CD4-positive, alpha-beta T cell treated with Interleukin-21 for 1 hour (primary cell): ENCODE measurements around the gene CNTN4.

Source experiments
- DNase-seq: peaks from one replicate; pipeline ENCODE4 v3.0.0-alpha.2; 2020

The CNTN4 gene

GRCh38 chr3:2153547-2153946, 54.9 kb downstream of the CNTN4 start:
- no peak for DNase-seq

DNA sequence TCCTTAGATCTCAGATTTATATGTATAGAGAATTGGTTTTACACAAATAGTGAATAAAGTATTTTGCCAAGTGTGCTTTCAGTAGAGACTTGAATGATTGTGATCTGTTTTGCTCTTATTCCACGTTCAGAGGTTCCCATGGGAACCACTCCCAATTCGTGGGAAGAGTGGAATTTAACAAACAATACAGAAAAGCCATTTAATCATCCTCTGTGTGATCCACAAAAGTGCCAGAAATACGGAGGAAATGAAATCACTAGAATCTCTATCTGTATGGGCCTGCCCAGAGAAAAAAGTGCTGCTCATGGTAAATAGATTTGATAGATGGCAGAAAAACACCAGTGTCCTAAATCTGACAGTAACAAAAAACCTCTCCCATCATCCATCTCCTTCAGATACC, 56.0 kb downstream of the CNTN4 start:
- DNase-seq = no peak

DNA sequence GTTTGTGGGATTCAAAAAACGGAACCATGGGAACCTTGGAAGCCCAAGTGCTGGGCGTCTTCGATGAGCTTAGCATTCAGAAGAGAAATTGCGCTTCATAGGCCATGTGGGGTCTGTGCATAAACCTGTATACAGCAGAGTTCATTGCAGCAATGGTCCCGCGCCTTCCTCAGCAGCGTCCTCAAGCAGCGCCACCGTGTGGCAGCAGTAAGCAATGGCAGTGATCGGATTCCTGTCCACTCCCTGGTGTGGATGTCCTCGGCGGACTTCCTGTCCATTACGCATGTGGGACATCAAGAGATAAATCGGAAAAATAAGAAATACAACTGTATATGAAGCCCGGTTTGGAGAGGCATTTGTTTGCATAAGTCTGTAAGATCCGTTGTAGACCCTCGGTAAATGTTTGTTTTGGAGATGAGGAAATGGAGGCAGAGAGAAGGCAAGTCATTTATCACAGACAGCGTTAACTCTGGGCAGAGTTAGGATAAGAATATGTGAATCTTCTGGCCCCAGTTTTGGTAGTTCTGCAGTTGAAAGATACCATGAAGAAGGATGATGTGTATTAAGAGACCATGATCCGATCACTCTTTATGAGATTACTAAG, 57.7 kb downstream of the CNTN4 start:
- no peak for DNase-seq

DNA sequence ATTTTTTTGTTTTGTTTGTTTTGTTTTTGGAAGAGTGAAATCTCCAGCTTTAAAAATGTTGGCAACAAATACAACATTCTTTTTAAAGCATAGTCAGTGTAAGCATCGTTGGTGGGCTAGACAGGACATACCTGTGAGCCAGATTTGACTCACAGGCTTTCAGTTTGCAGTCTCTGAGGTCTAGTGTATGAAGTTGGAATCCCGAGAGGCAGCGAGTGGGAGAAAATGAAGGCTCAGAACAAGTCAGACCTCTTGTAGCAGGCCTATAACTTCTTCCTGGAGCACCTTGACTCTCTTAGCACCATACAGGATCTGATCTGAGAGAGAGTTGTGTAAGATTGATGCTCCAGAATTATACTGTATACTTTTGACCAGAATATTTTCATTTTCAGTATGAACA, 60.2 kb downstream of the CNTN4 start:
- DNase-seq = no peak

DNA sequence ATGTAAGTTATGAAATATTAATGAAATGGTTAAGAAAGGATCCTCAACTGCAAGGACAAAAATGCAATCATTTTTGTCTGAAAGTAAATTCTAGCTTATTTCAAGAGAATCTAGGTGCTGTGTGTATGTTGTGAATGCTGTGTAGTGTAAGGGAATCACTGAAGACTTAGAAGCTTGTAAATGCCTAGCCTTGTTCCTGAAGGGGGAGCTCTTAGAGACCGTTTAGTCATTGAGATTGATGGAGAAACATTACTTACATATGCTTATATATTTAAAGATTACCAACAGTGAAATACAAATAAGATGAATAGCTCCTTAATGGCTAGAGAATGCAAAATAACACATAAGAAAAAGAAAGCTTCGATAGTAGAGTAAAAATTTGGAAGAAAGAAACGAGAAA, 67.9 kb downstream of the CNTN4 start:
- no peak for DNase-seq

DNA sequence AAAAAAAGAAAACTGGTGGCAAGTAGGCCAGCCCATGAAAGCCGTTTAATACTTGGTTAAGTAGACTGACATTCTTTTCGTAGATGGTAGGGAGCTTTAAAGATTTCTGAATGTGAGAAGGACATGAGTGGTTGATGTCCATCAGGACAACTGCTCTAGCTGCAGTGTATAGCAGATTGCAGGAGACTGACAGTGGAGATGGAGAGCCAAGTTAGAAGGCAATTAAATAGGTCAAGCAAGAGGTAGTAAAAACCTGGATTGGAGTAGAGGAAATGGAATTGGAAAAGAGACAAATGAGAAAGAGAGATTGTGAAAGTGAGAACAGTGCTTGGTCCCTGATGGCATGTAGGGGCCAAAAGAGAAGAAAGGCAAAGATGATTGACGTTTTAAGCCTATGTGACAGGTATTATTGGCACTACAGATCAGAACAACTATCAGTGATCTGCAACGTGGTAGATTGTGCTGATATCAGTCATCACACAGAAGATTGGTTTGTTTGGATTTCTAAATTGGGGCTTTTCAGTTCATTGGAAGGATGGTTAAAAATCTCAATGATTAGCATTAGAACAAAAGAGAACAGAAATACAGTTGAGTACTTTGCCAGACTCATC, 74.0 kb downstream of the CNTN4 start:
- no peak for DNase-seq

- DNase-seq = no peak
Observed at GRCh38 chr3:2180634-2181033, 82.0 kb downstream of the CNTN4 start.

DNA sequence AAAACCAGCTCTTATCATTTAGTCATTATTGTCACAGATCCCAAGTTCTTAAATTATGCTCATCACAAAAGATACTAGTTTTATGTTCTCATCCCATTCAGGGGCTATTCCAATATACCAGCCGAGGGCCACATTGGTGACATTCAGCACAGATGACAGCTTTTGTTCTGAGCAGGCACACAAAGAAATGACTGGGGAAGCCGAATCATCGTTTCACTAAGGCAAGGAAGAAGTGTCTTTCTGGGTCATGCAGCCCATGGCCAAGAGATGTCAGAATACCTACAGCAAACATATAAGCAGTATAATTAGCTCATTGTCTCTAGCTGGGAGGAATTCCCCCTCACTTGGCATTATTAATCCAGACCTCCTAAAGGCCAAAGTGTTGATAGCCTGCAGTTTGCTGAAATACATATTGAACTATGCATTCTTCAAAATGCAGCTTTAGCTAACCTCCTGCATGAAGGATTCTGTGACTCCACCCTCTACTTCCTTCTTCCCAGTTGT, 100.2 kb downstream of the CNTN4 start:
- DNase-seq = no peak

GRCh38 chr3:2204054-2204453, 105.4 kb downstream of the CNTN4 start:
- no peak for DNase-seq

GRCh38 chr3:2205692-2206091, 107.0 kb downstream of the CNTN4 start:
- no peak for DNase-seq

DNA sequence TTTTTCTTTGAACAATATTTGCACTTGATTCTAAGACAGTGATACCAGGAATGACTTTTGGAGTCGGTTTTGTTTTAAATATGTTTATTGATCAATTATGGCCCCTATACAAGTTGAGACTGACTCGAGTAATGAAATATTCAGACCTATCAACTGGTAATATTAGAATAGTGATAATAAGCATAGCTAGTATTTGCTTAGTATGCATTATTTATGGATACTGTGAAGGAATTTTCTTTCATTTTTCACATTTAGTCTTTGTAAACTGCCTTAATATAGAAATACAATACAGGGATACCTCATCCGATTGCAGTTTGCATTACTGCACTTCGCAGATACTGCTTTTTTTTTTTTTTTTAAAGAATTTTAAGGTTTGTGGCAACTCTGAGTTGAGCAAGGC, 107.9 kb downstream of the CNTN4 start:
- no peak for DNase-seq

DNA sequence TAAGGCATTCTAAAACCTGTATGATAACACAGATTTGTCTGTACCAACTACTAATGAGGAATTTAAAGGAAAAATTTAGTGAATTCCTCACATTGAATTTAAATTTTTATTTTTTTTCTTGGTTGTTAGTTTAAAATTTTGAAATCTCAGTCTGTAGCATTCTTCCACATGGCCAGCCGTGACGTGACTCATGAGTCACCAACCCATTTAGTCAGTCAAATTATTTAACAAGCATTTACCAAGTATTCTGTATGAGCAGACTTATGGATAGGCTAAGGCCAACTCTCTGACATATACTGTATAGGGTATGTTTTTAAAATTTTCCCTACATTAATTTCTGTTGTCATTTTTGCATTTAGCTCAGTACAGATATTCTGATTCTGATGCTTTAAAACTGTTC, 112.9 kb downstream of the CNTN4 start:
- DNase-seq = no peak

DNA sequence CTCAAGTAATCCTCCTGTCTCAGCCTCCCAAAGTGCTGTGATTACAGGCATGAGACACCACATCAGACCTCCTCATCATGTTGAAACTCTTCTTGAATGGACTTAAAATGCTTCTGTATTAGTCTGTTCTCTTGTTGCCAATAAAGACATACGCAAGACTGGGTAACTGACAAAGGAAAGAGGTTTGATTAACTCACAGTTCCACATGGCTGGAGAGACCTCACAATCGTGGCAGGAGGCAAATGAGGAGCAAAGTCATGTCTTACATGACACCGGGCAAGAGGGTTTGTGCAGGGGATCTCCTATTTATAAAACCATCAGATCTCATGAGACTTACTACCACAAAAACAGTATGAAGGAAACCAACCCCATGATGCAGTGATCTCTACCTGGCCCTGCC, 113.5 kb downstream of the CNTN4 start:
- no peak for DNase-seq

GRCh38 chr3:2218375-2218774, 119.7 kb downstream of the CNTN4 start:
- DNase-seq = no peak

DNA sequence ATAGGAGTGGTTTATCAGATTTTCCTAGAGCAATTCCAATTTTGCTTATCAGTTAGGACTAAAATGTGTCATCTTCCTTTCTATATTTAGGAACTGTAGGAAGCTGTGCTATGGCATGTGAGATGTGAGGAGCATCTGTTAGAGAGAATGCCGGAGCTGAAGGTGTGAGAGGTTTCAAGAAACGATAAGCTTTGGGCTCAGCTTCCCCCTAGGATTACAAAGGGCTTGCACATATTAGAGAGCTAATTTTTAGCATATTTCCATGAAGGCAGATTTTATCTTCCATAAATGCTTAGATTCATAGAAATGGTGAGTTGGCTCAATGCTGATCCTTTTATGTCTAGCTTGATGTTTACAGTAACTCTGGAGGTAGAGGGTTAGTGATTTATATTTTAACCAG, 120.2 kb downstream of the CNTN4 start:
- DNase-seq = no peak

DNA sequence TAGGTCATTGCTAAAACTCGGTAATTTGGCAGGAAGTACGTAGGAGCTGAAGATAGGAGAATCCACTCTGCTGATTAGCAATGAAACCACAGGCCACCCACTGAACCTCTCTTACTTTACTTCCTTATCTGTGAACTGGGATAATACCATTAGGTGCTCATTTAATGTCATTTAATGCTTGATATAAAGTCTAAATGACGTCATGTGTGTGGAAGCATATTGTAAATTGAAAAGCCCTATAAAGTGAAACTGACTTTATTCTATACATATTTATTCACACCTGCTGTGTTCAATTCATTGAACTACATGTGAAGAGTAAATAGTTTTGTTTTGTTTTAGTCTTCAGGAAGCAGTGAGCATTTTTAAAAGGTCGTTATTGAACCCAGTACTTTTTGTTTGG, 137.5 kb downstream of the CNTN4 start:
- no peak for DNase-seq

DNA sequence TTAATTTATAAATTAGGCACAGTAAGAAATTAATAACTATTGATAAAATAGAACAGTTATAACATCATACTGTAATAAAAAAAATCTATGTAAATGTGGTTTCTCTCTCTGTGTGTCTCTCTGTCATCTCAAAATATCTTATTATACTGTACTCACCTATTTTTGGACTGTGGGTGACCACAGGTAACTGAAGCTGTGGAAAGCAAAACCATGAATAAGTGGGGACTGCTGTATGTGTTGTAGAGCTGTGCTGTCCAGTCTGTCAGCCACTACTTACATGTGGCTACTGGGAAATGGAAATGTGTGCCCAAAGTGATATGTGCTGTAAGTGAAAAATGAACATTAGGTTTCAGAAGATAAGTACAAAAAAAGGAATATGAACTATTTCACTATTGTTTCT, 145.5 kb downstream of the CNTN4 start:
- no peak for DNase-seq

DNA sequence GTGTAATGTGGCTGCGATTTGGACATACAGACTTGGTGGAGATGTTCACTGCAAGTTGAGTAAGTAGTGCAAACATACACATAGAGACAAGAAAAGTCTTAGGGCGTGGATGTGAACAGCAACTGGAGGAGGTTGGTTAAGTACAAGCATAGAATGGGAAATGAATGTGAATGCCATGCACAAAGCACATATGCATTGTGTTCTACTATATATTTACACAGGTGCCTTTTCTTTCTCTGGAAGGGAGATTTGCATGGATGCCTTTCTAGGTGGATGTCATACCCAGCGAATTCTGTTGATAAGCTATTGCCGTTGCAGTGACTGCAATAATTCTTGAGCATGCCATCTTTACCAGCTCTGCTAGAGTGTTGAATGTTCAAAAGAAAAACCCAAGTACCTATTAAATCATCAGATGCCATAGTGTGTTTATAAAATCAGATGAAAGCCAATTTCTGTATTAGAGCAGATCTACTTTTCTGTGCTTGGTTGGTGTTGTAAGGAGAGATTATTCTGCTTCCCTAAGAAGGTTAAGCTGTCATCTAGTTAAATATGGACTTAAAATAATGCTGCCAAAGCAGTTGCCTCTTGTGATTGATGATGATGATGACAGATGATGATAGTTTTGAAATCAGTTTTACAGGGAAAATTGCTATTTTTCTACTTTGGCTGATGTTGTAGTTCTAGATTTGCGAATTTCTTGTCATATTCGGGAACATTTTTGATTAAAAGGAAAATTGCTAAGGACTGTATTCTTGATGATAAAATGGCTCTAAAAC, 148.4 kb downstream of the CNTN4 start:
- DNase-seq = no peak

DNA sequence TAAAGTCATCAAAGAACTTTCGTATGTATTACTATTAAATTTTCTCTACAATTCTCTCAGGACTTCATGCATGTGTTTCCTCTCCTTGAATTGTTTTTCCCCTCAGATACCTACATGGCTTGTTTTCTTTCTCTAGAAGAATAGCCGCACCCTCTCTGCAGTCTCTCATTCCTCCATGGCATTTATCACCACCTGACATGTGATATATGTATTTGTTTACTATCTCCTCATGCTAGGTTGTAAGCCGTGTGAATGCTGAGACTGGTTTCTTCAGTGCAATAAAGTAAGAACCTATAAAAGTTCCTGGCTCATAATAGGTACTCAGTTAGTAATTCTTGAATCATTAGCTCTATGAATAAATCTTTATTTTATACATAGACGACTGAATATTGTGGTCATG, 149.2 kb downstream of the CNTN4 start:
- no peak for DNase-seq

DNA sequence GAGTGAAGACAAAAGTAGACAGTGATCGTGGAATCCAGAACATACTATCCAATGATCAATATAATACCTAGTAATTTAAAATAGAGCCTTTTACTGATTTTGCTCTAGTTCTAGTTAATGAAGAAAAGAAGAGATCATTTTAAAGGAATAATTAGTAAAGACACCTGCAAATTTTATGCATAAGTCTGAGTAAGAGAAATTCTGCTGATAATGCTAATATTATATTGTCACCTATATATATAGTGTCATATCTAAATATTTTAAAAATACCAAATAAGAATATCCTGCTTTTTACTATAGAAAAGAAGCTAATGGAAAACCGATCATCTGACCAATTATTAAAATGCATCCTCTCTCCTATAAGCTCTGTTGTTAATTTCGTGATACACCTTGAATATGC, 152.1 kb downstream of the CNTN4 start:
- no peak for DNase-seq

DNA sequence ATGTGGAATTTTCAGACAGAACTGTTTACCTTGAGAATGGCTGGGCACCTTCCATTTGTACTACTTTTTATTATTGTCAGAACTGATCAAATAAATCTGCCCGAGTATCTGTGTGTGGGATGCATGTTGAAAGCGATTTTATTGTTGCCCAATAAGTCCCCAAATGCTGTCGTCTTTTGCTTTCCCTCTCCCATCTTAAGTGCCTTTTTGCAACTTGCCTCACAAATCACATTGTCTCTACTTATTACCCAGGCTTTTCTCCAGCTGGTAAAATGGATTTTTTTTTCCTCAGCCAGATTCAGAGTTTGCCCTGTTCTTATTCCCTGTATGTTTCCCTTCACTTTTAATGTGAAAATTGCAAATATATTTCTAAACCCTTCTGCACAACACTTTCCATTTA, 163.1 kb downstream of the CNTN4 start:
- DNase-seq = no peak

DNA sequence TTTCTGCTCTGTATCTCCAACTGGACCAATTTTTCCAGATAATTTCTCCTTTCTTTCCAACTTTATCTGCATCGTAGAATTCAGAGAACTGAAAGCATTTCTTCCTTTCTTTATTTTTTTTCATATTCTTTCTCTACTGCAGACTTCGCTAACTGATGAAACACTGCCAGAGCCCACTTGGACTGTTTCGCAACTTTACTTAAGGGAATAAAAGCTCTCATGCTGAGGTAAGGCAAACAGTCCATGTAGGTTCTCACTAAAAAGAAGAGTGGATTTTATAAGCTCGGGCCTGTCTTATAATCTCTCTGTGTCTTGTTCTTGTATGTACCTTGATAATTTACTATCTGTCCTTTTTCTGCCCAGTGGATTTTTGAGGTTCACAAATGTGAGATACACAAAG, 163.5 kb downstream of the CNTN4 start:
- DNase-seq = no peak

DNA sequence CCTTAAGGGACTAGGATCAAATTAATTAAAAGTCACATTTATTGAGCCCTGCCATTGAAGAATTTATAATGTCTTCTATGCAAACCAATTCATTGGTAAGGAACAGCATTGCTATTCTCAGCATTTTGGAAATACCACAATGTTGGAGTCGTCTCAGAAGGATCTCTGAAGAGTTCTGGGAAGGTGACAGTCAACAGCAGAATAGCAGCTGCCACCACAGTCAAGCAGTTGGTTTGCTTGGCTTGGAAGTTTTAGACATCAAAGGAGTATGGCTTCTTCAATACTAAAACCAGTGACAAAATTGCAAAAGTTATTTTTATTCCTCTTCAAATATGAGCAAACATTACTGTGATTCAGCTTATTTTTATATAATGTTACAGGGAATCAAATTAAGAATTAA, 167.9 kb downstream of the CNTN4 start:
- no peak for DNase-seq

DNA sequence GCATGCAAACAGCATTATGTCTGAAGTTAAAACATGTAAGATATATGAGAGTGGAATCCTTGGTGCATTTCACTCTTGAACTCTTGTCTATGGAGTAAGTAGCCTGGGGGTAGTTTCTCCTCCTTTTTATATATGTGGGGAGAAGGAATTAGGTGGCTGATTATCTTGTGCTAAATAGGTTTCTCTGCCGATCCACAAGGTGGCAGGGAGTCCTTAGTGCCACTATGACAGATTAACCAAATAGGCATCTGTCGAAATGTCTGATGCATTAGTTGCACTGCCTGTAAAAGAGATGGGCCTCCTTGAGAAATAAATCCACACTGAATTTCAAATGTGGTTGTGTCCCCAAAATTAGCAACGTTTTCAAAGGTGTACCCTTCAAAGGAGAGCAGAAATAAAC, 170.1 kb downstream of the CNTN4 start:
- DNase-seq = no peak
